IPS-20b (cell line): Measurements from ENCODE around the gene EML2.

Experiments used
- H3K27ac ChIP-seq: one replicate; pipeline ENCODE4 v1.5.1; 2013; ENCODE audit warnings: low read length
- H3K27me3 ChIP-seq: 2 replicates; pipeline ENCODE4 v1.6.1; 2013; ENCODE audit warnings: mild to moderate bottlenecking, low read length, inconsistent platforms; ENCODE audit not compliant: insufficient read depth
- H3K36me3 ChIP-seq: 2 replicates; pipeline ENCODE4 v1.6.1; 2013; ENCODE audit warnings: low read depth, mild to moderate bottlenecking, inconsistent platforms, low read length, moderate library complexity; ENCODE audit not compliant: insufficient read depth
- H3K4me1 ChIP-seq: 2 replicates; pipeline ENCODE4 v1.6.1; 2013; ENCODE audit warnings: mild to moderate bottlenecking, control low read depth, inconsistent platforms, low read length, moderate library complexity; ENCODE audit not compliant: insufficient read depth
- H3K4me3 ChIP-seq: 2 replicates; pipeline ENCODE4 v1.5.1; 2013; ENCODE audit warnings: mild to moderate bottlenecking, low read length, inconsistent platforms
- H3K9ac ChIP-seq: 2 replicates; pipeline ENCODE4 v1.6.1; 2013; ENCODE audit warnings: low read depth, mild to moderate bottlenecking, inconsistent platforms, low read length, moderate library complexity
- H3K9me3 ChIP-seq: 2 replicates; pipeline ENCODE4 v1.6.1; 2013; ENCODE audit warnings: mild to moderate bottlenecking, low read depth, low read length, inconsistent platforms; ENCODE audit not compliant: insufficient read depth

The EML2 gene

GRCh38 chr19:45592366-45592765 lies 46.8 kb downstream of the EML2 start:
- no peaks in the 10 kb centered on the region for H3K4me1 ChIP-seq
- no peaks in the 10 kb centered on the region for H3K9me3 ChIP-seq
- no peaks in the 10 kb centered on the region for H3K36me3 ChIP-seq
- no peak overlapping the region for H3K9ac ChIP-seq
- H3K27me3 ChIP-seq = peaks cover 52% of the 10 kb centered on the region
- no peak overlapping the region for H3K4me3 ChIP-seq
- no peak overlapping the region for H3K27ac ChIP-seq

- H3K4me1 ChIP-seq = no peaks in the 10 kb centered on the region
- no peak overlapping the region for H3K9ac ChIP-seq
- H3K27me3 ChIP-seq = peaks cover 44% of the 10 kb centered on the region
- no peak overlapping the region for H3K27ac ChIP-seq
- no peaks in the 10 kb centered on the region for H3K36me3 ChIP-seq
- H3K4me3 ChIP-seq = no peak overlapping the region
- H3K9me3 ChIP-seq = no peaks in the 10 kb centered on the region
Measured at GRCh38 chr19:45591638-45592005, 47.6 kb downstream of the EML2 start.

- H3K27me3 ChIP-seq = peaks cover 41% of the 10 kb centered on the region
- no peak overlapping the region for H3K9ac ChIP-seq
Measured at GRCh38 chr19:45591004-45591637, 48.1 kb downstream of the EML2 start.

GRCh38 chr19:45590300-45591003 lies 48.7 kb downstream of the EML2 start:
- Histone ChIP-seq H3K27ac (no peak overlapping the region), H3K27me3 (peaks cover 35% of the 10 kb centered on the region), H3K4me1 (no peaks in the 10 kb centered on the region), H3K9me3 (no peaks in the 10 kb centered on the region), H3K4me3 (no peak overlapping the region), H3K9ac (no peak overlapping the region), H3K36me3 (no peaks in the 10 kb centered on the region)

More at GRCh38 chr19:45591004-45591637, 48.1 kb downstream of the EML2 start:
- Histone ChIP-seq H3K27ac (no peak overlapping the region), H3K4me3 (no peak overlapping the region), H3K36me3 (no peaks in the 10 kb centered on the region), H3K4me1 (no peaks in the 10 kb centered on the region), H3K9me3 (no peaks in the 10 kb centered on the region)

- H3K36me3 ChIP-seq = no peaks in the 10 kb centered on the region
- H3K27ac ChIP-seq = no peak overlapping the region
- H3K4me1 ChIP-seq = peaks cover 3% of the 10 kb centered on the region; the same call in 1 of the 2 replicates
- no peak overlapping the region for H3K4me3 ChIP-seq
- H3K9me3 ChIP-seq = no peaks in the 10 kb centered on the region
- peaks cover 33% of the 10 kb centered on the region for H3K27me3 ChIP-seq
- no peak overlapping the region for H3K9ac ChIP-seq
Measured at GRCh38 chr19:45589768-45590167, 49.4 kb downstream of the EML2 start.

GRCh38 chr19:45587873-45588272 lies 51.3 kb downstream of the EML2 start:
- Histone ChIP-seq H3K4me3 (no peak overlapping the region), H3K9ac (no peak overlapping the region), H3K36me3 (no peaks in the 10 kb centered on the region), H3K9me3 (no peaks in the 10 kb centered on the region), H3K4me1 (peaks cover 3% of the 10 kb centered on the region; the same call in 1 of the 2 replicates), H3K27me3 (peaks cover 33% of the 10 kb centered on the region), H3K27ac (no peak overlapping the region)

- peak overlapping the region; percentile 47; the same call in 1 of the 2 replicates for H3K9ac ChIP-seq
- no peaks in the 10 kb centered on the region for H3K36me3 ChIP-seq
- H3K4me3 ChIP-seq = peak overlapping the region; percentile 90
- no peaks in the 10 kb centered on the region for H3K9me3 ChIP-seq
- H3K4me1 ChIP-seq = peaks cover 3% of the 10 kb centered on the region; the same call in 1 of the 2 replicates
- peaks cover 7% of the 10 kb centered on the region; the same call in 1 of the 2 replicates for H3K27me3 ChIP-seq
- H3K27ac ChIP-seq = no peak overlapping the region
Measured at GRCh38 chr19:45585158-45585577, 54.0 kb downstream of the EML2 start.

GRCh38 chr19:45584332-45585157 lies 54.7 kb downstream of the EML2 start, which contains the start of gene OPA3:
Gene OPA3 (minus strand): TSS chr19:45584802. CDS start chr19:45584764, 38 bp downstream.
- no peaks in the 10 kb centered on the region for H3K9me3 ChIP-seq
- peak within 1 kb of the TSS; percentile 93; the same call in 1 of the 2 replicates for H3K9ac ChIP-seq
- H3K27me3 ChIP-seq = peaks cover 1% of the 10 kb centered on the region; the same call in 1 of the 2 replicates
- H3K27ac ChIP-seq = peak within 1 kb of the TSS; percentile 87
- H3K4me3 ChIP-seq = peak within 1 kb of the TSS; percentile 90
- H3K36me3 ChIP-seq = no peaks in the 10 kb centered on the region
- peaks cover 3% of the 10 kb centered on the region; the same call in 1 of the 2 replicates for H3K4me1 ChIP-seq

GRCh38 chr19:45581576-45581975 lies 57.6 kb downstream of the EML2 start:
- peaks cover 17% of the 10 kb centered on the region; the same call in 1 of the 2 replicates for H3K4me1 ChIP-seq
- H3K9ac ChIP-seq = no peak overlapping the region

GRCh38 chr19:45578861-45579260 lies 60.3 kb downstream of the EML2 start:
- no peaks in the 10 kb centered on the region for H3K36me3 ChIP-seq
- H3K9ac ChIP-seq = no peak overlapping the region
- peaks cover 14% of the 10 kb centered on the region; the same call in 1 of the 2 replicates for H3K4me1 ChIP-seq
- H3K27ac ChIP-seq = no peak overlapping the region
- H3K27me3 ChIP-seq = no peaks in the 10 kb centered on the region
- no peak overlapping the region for H3K4me3 ChIP-seq
- no peaks in the 10 kb centered on the region for H3K9me3 ChIP-seq

More at GRCh38 chr19:45581576-45581975, 57.6 kb downstream of the EML2 start:
- Histone ChIP-seq H3K9me3 (no peaks in the 10 kb centered on the region), H3K27ac (no peak overlapping the region), H3K27me3 (no peaks in the 10 kb centered on the region), H3K36me3 (no peaks in the 10 kb centered on the region), H3K4me3 (no peak overlapping the region)
